ACC112 (cell line): ENCODE data around the gene ZNF177.
"Not testable (repeated sequence)": the region's sequence is repeated elsewhere in the genome, so short reads cannot be mapped to it uniquely, and the experiment has no call there.

Source experiments
- H2AFZ ChIP-seq: fragments of 200-600 bp; sonication (generic); one replicate; pipeline ENCODE4 v1.6.0; 2017; ENCODE audit warnings: antibody characterized with exemption, low read length; ENCODE audit not compliant: unreplicated experiment
- H3K27ac ChIP-seq: fragments of 200-600 bp; sonication (generic); 2 replicates; pipeline ENCODE4 v1.5.1; 2014; ENCODE audit warnings: low read depth, mild to moderate bottlenecking, antibody characterized with exemption, low read length, moderate library complexity
- H3K27me3 ChIP-seq: fragments of 200-600 bp; sonication (generic); 2 replicates; pipeline ENCODE4 v1.6.1; 2014; ENCODE audit warnings: mild to moderate bottlenecking, antibody characterized with exemption, low read length, moderate library complexity, mixed read lengths; ENCODE audit not compliant: insufficient read depth
- H3K36me3 ChIP-seq: fragments of 200-600 bp; sonication (generic); 2 replicates; pipeline ENCODE4 v1.6.1; 2016; ENCODE audit warnings: mild to moderate bottlenecking, antibody characterized with exemption, low read length, moderate library complexity, mixed read lengths; ENCODE audit not compliant: insufficient read depth
- H3K4me1 ChIP-seq: fragments of 200-600 bp; sonication (generic); one replicate; pipeline ENCODE4 v1.6.1; 2016; ENCODE audit warnings: low read length, mixed read lengths; ENCODE audit not compliant: insufficient read depth, unreplicated experiment, control insufficient read depth
- H3K4me3 ChIP-seq: fragments of 200-600 bp; sonication (generic); 2 replicates; pipeline ENCODE4 v1.5.1; 2014; ENCODE audit warnings: mild to moderate bottlenecking, low read depth, low read length
- H3K79me2 ChIP-seq: fragments of 200-600 bp; sonication (generic); one replicate; pipeline ENCODE4 v1.6.0; 2016; ENCODE audit warnings: low read length; ENCODE audit not compliant: control insufficient read depth, unreplicated experiment, insufficient read depth

Gene ZNF177

DNA sequence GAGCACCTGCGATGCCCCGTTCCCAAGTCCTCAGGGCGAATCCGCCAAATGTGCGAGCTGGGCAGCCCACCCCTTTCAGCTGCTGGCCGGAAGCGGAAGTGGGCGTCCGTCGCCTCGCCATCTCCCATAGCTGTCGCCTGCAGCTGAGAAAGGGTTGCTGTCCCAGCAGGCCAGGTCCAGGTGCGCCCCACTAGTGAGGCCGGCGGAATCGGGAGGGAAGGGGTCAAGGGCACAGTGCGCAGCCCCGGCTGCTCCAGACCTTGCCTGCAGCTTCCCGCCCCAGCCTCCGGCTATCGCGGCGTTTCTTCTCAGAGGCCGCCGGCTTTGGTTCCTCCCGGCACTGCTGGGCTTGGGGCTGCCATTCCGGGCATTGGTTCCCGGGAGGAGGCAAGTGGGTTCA lies at the start of gene ZNF177:
ZNF177 (plus strand) TSS at position 109 of the 400 bp plus-strand sequence. CDS start 15,299 bp downstream, outside the sequence.
- Histone ChIP-seq H3K27me3 (no peaks in the 10 kb centered on the region), H3K36me3 (peaks cover 6% of the 10 kb centered on the region; the same call in 1 of the 2 replicates), H3K4me3 (peak within 1 kb of the TSS; percentile 74), H3K4me1 (no peaks in the 10 kb centered on the region), H2AFZ (peak within 1 kb of the TSS; percentile 38), H3K79me2 (no peaks in the 10 kb centered on the region), H3K27ac (no peak within 1 kb of the TSS)

DNA sequence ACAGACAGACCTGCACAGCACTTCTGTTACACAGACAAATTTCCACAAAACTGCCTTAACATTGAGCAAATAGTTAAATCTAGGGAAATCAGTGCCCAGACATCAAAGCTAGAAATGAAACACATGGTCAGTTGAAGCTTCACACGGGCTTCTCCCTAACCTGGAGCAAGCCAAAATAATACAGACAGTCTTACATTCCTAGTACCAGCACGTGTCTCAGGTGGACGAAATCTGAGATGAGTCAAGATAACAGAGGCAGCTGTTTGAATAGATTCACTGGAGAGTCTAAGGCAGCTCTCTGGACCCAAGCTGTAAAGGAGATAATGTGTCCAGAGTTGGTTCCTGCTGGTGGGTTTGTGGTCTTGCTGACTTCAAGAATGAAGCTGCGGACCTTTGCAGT lies 49.1 kb upstream of the ZNF177 start:
- Histone ChIP-seq H3K4me3 (no peak overlapping the region), H3K27ac (no peak overlapping the region), H3K36me3 (no peaks in the 10 kb centered on the region), H3K4me1 (no peaks in the 10 kb centered on the region), H3K27me3 (no peaks in the 10 kb centered on the region; the same call in 1 of the 2 replicates), H3K79me2 (peaks cover under 1% of the 10 kb centered on the region), H2AFZ (no peak overlapping the region)

DNA sequence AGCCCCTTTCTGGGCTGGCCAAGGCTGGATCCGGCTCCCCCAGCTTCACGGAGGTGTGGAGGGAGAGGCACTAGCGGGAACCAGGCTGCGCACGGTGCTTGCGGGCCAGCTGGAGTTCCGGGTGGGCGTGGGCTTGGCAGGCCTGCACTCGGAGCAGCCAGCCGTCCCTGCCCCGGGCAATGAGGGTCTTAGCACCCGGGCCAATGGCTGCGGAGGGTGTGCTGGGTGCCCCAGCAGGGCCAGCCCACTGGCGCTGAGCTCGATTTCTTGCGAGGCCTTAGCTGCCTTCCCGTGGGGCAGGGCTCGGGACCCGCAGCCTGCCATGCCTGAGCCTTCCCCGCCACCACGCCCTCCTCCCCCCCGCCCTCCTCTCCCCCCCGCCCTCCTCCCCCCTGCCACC lies 41.5 kb upstream of the ZNF177 start:
- Histone ChIP-seq H3K79me2 (peaks cover 12% of the 10 kb centered on the region), H2AFZ (no peak overlapping the region), H3K4me1 (no peaks in the 10 kb centered on the region), H3K36me3 (no peaks in the 10 kb centered on the region; the same call in 1 of the 2 replicates), H3K4me3 (no peak overlapping the region), H3K27ac (no peak overlapping the region), H3K27me3 (no peaks in the 10 kb centered on the region; the same call in 1 of the 2 replicates)

- not testable (repeated sequence) for H3K4me3 ChIP-seq, H3K36me3 ChIP-seq
Observed at GRCh38 chr19:9321756-9322155, 41.1 kb upstream of the ZNF177 start.

DNA sequence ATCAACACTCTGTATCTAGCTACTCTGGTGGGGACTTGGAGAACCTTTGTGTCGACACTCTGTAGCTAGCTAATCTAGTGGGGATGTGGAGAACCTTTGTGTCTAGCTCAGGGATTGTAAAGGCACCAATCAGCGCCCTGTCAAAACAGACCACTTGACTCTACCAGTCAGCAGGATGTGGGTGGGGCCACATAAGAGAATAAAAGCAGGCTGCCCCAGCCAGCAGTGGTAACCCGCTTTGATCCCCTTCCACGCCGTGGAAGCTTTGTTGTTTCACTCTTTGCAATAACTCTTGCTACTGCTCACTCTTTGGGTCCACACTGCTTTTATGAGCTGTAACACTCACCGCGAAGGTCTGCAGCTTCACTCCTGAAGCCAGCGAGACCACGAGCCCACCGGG lies 40.6 kb upstream of the ZNF177 start:
- not testable (repeated sequence) for H3K27me3 ChIP-seq, H3K27ac ChIP-seq, H3K36me3 ChIP-seq, H3K4me3 ChIP-seq, H3K4me1 ChIP-seq, H2AFZ ChIP-seq
- peaks cover 12% of the 10 kb centered on the region for H3K79me2 ChIP-seq

More at GRCh38 chr19:9321756-9322155, 41.1 kb upstream of the ZNF177 start:
- H3K4me1 ChIP-seq, H3K27me3 ChIP-seq, H3K27ac ChIP-seq, H2AFZ ChIP-seq: not testable (repeated sequence)
- H3K79me2 ChIP-seq = peaks cover 12% of the 10 kb centered on the region

DNA sequence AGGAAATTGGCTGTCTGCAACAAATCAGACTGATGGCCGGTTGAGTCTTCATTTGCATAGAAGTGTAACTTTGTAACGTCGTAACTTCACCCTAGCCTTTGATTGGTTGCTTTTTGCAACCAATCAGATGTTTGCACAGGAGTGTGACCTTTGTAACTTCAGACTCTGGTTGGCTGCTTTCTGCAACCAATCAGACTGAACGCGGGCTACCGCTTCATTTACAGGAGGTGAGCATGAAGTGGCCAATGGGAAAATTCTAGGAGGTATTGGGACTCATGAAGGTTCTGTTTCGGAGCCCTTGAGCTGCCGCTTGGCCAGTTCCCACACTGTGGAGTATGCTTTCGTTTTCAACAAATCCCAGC lies 39.3 kb upstream of the ZNF177 start:
- H3K27ac ChIP-seq = peak overlapping the region; percentile 64
- H3K79me2 ChIP-seq = peaks cover 12% of the 10 kb centered on the region
- peaks cover 8% of the 10 kb centered on the region; the same call in 1 of the 2 replicates for H3K36me3 ChIP-seq
- no peaks in the 10 kb centered on the region for H3K4me1 ChIP-seq
- H2AFZ ChIP-seq = peak overlapping the region; percentile 98
- H3K27me3 ChIP-seq = no peaks in the 10 kb centered on the region
- peak overlapping the region; percentile 90 for H3K4me3 ChIP-seq

- peaks cover 8% of the 10 kb centered on the region; the same call in 1 of the 2 replicates for H3K36me3 ChIP-seq
- peak within 1 kb of the TSS; percentile 90 for H3K4me3 ChIP-seq
- peak within 1 kb of the TSS; percentile 98 for H2AFZ ChIP-seq
- peaks cover 12% of the 10 kb centered on the region for H3K79me2 ChIP-seq
- no peaks in the 10 kb centered on the region for H3K4me1 ChIP-seq
- no peaks in the 10 kb centered on the region for H3K27me3 ChIP-seq
- peak within 1 kb of the TSS; percentile 64 for H3K27ac ChIP-seq
Observed at GRCh38 chr19:9323919-9324583, 38.8 kb upstream of the ZNF177 start, which contains the start of gene ZNF559. Gene ZNF559 (plus strand): TSS chr19:9324179. CDS start chr19:9338550, 14,371 bp downstream.

GRCh38 chr19:9324584-9324962 lies 38.2 kb upstream of the ZNF177 start:
- no peaks in the 10 kb centered on the region for H3K4me1 ChIP-seq
- H3K79me2 ChIP-seq = peaks cover 12% of the 10 kb centered on the region
- H3K36me3 ChIP-seq = peaks cover 8% of the 10 kb centered on the region; the same call in 1 of the 2 replicates
- H3K27ac ChIP-seq = peak overlapping the region; percentile 55
- peak overlapping the region; percentile 77 for H2AFZ ChIP-seq
- peak overlapping the region; percentile 90 for H3K4me3 ChIP-seq
- no peaks in the 10 kb centered on the region for H3K27me3 ChIP-seq

- Histone ChIP-seq H3K79me2 (peaks cover 11% of the 10 kb centered on the region), H3K4me1 (no peaks in the 10 kb centered on the region), H3K4me3 (no peak overlapping the region), H2AFZ (no peak overlapping the region), H3K36me3 (peaks cover 38% of the 10 kb centered on the region), H3K27me3 (no peaks in the 10 kb centered on the region), H3K27ac (no peak overlapping the region)
Observed at GRCh38 chr19:9329999-9330398, 32.8 kb upstream of the ZNF177 start.

GRCh38 chr19:9342610-9343304 lies 20.1 kb upstream of the ZNF177 start:
- no peaks in the 10 kb centered on the region for H3K4me1 ChIP-seq
- H3K79me2 ChIP-seq = no peaks in the 10 kb centered on the region
- peaks cover 51% of the 10 kb centered on the region for H3K36me3 ChIP-seq
- no peak overlapping the region for H2AFZ ChIP-seq
- no peak overlapping the region for H3K4me3 ChIP-seq
- no peak overlapping the region for H3K27ac ChIP-seq
- no peaks in the 10 kb centered on the region for H3K27me3 ChIP-seq

GRCh38 chr19:9345005-9345404 lies 17.8 kb upstream of the ZNF177 start:
- no peak overlapping the region for H3K27ac ChIP-seq
- no peaks in the 10 kb centered on the region for H3K27me3 ChIP-seq
- H3K4me1 ChIP-seq = no peaks in the 10 kb centered on the region
- H3K79me2 ChIP-seq = no peaks in the 10 kb centered on the region
- no peak overlapping the region for H3K4me3 ChIP-seq
- peaks cover 35% of the 10 kb centered on the region for H3K36me3 ChIP-seq
- H2AFZ ChIP-seq = no peak overlapping the region
